ENCODE results near the gene UBE2E2. TPM values are rescaled to one million over a fixed set of nuclear protein-coding genes. Genes with fewer than 3 reads are reported as not detected.

Gene UBE2E2
- polyA plus RNA-seq, 1 donor from 2014 or later: 19.8 TPM

GRCh38 chr3:23435318-23435717 lies 232.2 kb downstream of the UBE2E2 start:
- Histone ChIP-seq H3K27ac (ENCODE audit: low read length) (no peak overlapping the region), H3K27me3 (ENCODE audit: insufficient read depth, low read depth, low read length) (no peaks in the 10 kb centered on the region), H3K36me3 (ENCODE audit: insufficient read depth, low read length) (no peaks in the 10 kb centered on the region), H2AFZ (ENCODE audit: low read depth, low read length) (no peak overlapping the region), H3K4me2 (ENCODE audit: low read length) (no peak overlapping the region), H3K9me3 (ENCODE audit: low read length) (no peaks in the 10 kb centered on the region), H3K9ac (ENCODE audit: low read length) (no peak overlapping the region), H3F3A (ENCODE audit: insufficient read depth, low read length, poor library complexity, severe bottlenecking) (no peaks in the 10 kb centered on the region), H4K20me1 (ENCODE audit: insufficient read depth) (no peaks in the 10 kb centered on the region), H3K9me2 (ENCODE audit: insufficient read depth, low read length) (no peaks in the 10 kb centered on the region), H3K79me2 (replicated peaks; ENCODE audit: insufficient read depth, low read length) (no peaks in the 10 kb centered on the region), H3K4me3 (ENCODE audit: low read length) (no peak overlapping the region)
- TF ChIP-seq CTCF (IDR thresholded peaks at IDR 0.05; ENCODE audit: poor library complexity, severe bottlenecking) (no peak), RAD21 (conservative IDR thresholded peaks at IDR 0.05) (no peak), POLR2AphosphoS5 (IDR thresholded peaks at IDR 0.05) (no peak), TAF1 (IDR thresholded peaks at IDR 0.05; ENCODE audit: low read depth) (no peak), REST (IDR thresholded peaks at IDR 0.05; ENCODE audit: borderline replicate concordance) (no peak)

GRCh38 chr3:23435904-23436303 lies 232.8 kb downstream of the UBE2E2 start:
- no peaks in the 10 kb centered on the region for H3K9me3 ChIP-seq (ENCODE audit: low read length)
- TF ChIP-seq POLR2AphosphoS5 (IDR thresholded peaks at IDR 0.05): no peak
- TF ChIP-seq TAF1 (IDR thresholded peaks at IDR 0.05; ENCODE audit: low read depth): no peak
- TF ChIP-seq CTCF (IDR thresholded peaks at IDR 0.05; ENCODE audit: poor library complexity, severe bottlenecking): no peak
- no peak for TF ChIP-seq MXI1 (conservative IDR thresholded peaks at IDR 0.05; ENCODE audit: poor library complexity, severe bottlenecking)
- TF ChIP-seq RAD21 (conservative IDR thresholded peaks at IDR 0.05): no peak
- no peak for TF ChIP-seq EZH2 (IDR thresholded peaks at IDR 0.05; ENCODE audit: borderline replicate concordance, insufficient read depth, low read length, poor library complexity, severe bottlenecking)
- no peak for TF ChIP-seq SMC3 (conservative IDR thresholded peaks at IDR 0.05; ENCODE audit: poor library complexity)
- no peak for TF ChIP-seq REST (IDR thresholded peaks at IDR 0.05; ENCODE audit: borderline replicate concordance)
- no peak for TF ChIP-seq EP300 (conservative IDR thresholded peaks at IDR 0.05; ENCODE audit: poor library complexity, severe bottlenecking)
- no peaks in the 10 kb centered on the region for H3K36me3 ChIP-seq (ENCODE audit: insufficient read depth, low read length)
- no peaks in the 10 kb centered on the region for H3K27me3 ChIP-seq (ENCODE audit: insufficient read depth, low read depth, low read length)
- H4K20me1 ChIP-seq (ENCODE audit: insufficient read depth): no peaks in the 10 kb centered on the region
- no peak overlapping the region for H3K9ac ChIP-seq (ENCODE audit: low read length)
- H3K4me3 ChIP-seq (ENCODE audit: low read length): no peak overlapping the region
- no peak overlapping the region for H2AFZ ChIP-seq (ENCODE audit: low read depth, low read length)
- no peak overlapping the region for H3K4me2 ChIP-seq (ENCODE audit: low read length)
- H3K27ac ChIP-seq (ENCODE audit: low read length): no peak overlapping the region
- H3F3A ChIP-seq (ENCODE audit: insufficient read depth, low read length, poor library complexity, severe bottlenecking): no peaks in the 10 kb centered on the region
- H3K79me2 ChIP-seq (replicated peaks; ENCODE audit: insufficient read depth, low read length): no peaks in the 10 kb centered on the region
- H3K9me2 ChIP-seq (ENCODE audit: insufficient read depth, low read length): no peaks in the 10 kb centered on the region
